Natural killer cell (primary cell): Measurements from ENCODE around the gene TLCD4. TPM values are rescaled to one million over a fixed set of nuclear protein-coding genes. Genes with fewer than 3 reads are reported as not detected.

Experiments
- ATAC-seq, 3 donors: fragments of 150-1000 bp in 2 of 3; fragments of 200-7000 bp in 1 of 3; cut with Tn5 transposase; 1 replicate in 1 of 3; 2 replicates in 2 of 3; pipeline ENCODE4 v1.10.0; 2021; ENCODE audit warnings: mild to moderate bottlenecking in 2 of 3, moderate library complexity in 2 of 3
- DNase-seq, 2 donors: peaks; one replicate each; pipeline versions ENCODE4 v3.0.0 to v3.0.0-alpha.2; 2013 to 2021; ENCODE audit warnings: mixed read lengths in 1 of 2
- H3K27ac ChIP-seq: one replicate; pipeline ENCODE4 v1.5.1; 2013; ENCODE audit warnings: mild to moderate bottlenecking, low read length
- H3K27me3 ChIP-seq: one replicate; pipeline ENCODE4 v1.6.1; 2013; ENCODE audit warnings: low read length; ENCODE audit not compliant: control insufficient read depth, insufficient read depth
- H3K36me3 ChIP-seq: one replicate; pipeline ENCODE4 v1.6.1; 2013; ENCODE audit warnings: low read length; ENCODE audit not compliant: control insufficient read depth, insufficient read depth
- H3K4me1 ChIP-seq: one replicate; pipeline ENCODE4 v1.6.1; 2013; ENCODE audit warnings: low read length; ENCODE audit not compliant: control insufficient read depth, insufficient read depth
- H3K4me3 ChIP-seq: one replicate; pipeline ENCODE4 v1.5.1; 2013; ENCODE audit warnings: low read length
- H3K9me3 ChIP-seq: one replicate; pipeline ENCODE4 v1.6.1; 2013; ENCODE audit warnings: low read length; ENCODE audit not compliant: control insufficient read depth, insufficient read depth
- H3K27ac Mint-ChIP-seq, 2 donors: one replicate each; pipeline ENCODE4 v1.8.0; 2022; ENCODE audit warnings: mild to moderate bottlenecking in 2 of 2, mixed read lengths in 2 of 2, moderate library complexity in 1 of 2
- H3K27me3 Mint-ChIP-seq, 2 donors: one replicate each; pipeline ENCODE4 v1.8.0; 2022; ENCODE audit warnings: low read depth in 2 of 2, mixed read lengths in 2 of 2
- H3K36me3 Mint-ChIP-seq: one replicate; pipeline ENCODE4 v1.8.0; 2022; ENCODE audit warnings: mixed read lengths
- H3K4me1 Mint-ChIP-seq, 2 donors: one replicate each; pipeline ENCODE4 v1.8.0; 2022; ENCODE audit warnings: mixed read lengths in 2 of 2
- H3K4me3 Mint-ChIP-seq: one replicate; pipeline ENCODE4 v1.8.0; 2022; ENCODE audit warnings: mild to moderate bottlenecking, moderate library complexity, mixed read lengths
- H3K9me3 Mint-ChIP-seq, 2 donors: one replicate each; pipeline ENCODE4 v1.8.0; 2022; ENCODE audit warnings: mixed read lengths in 2 of 2
- WGBS: methylation state at CpG from one replicate; pipeline ENCODE4 v1.1.7; 2013; ENCODE audit warnings: missing lambda C conversion rate; ENCODE audit not compliant: insufficient coverage; 5-methylcytosine and 5-hydroxymethylcytosine counted together
- intact Hi-C: fragments of 100-400 bp; cut with micrococcal nuclease; formaldehyde crosslinking; loops from one replicate; pipeline ENCODE4 v1.14.2; 2022
- total RNA-seq, 4 donors: library from RNA; stranded (reverse); fragments of 120-200 nt in 1 of 4; gene quantifications; one replicate each; pipeline versions ENCODE4 v1.2.3 to v1.2.4, GENCODE V29; 2013 to 2022
- TF ChIP-seq, protein P1 (sequence below): fragments of 200-600 bp; IDR thresholded peaks from one replicate; pipeline ENCODE4 v1.8.0; 2022; ENCODE audit warnings: antibody characterized with exemption

Gene TLCD4
- total RNA-seq, 3 donors from 2014 or later (not counting 1 experiment from before 2014, with no cell fraction given) = 0.49 to 0.60 TPM; not detected in 1

- intact Hi-C loops = loop anchor here (1.0 to 10.0 kb wide), 3 partner anchors 108 to 654 kb away; partner anchors contain the start of genes ABCD3 and RWDD3
- Mint-ChIP-seq H3K27ac (peak within 1 kb of the TSS; percentile 96 to 98), H3K4me3 (peak within 1 kb of the TSS; percentile 100), H3K4me1 (peaks cover 14 to 18% of the 10 kb centered on the region in 2 donors), H3K9me3 (no peaks in the 10 kb centered on the region), H3K27me3 (no peaks in the 10 kb centered on the region), H3K36me3 (no peaks in the 10 kb centered on the region)
- Histone ChIP-seq H3K4me3 (peak within 1 kb of the TSS; percentile 96), H3K27ac (peak within 1 kb of the TSS; percentile 77), H3K9me3 (no peaks in the 10 kb centered on the region), H3K27me3 (no peaks in the 10 kb centered on the region), H3K36me3 (no peaks in the 10 kb centered on the region), H3K4me1 (peaks cover 10% of the 10 kb centered on the region)
- ATAC-seq (peak; percentile 91 to 94 (median 92)), DNase-seq (peak; percentile 88 to 98)
- TF ChIP-seq, protein P1, sequence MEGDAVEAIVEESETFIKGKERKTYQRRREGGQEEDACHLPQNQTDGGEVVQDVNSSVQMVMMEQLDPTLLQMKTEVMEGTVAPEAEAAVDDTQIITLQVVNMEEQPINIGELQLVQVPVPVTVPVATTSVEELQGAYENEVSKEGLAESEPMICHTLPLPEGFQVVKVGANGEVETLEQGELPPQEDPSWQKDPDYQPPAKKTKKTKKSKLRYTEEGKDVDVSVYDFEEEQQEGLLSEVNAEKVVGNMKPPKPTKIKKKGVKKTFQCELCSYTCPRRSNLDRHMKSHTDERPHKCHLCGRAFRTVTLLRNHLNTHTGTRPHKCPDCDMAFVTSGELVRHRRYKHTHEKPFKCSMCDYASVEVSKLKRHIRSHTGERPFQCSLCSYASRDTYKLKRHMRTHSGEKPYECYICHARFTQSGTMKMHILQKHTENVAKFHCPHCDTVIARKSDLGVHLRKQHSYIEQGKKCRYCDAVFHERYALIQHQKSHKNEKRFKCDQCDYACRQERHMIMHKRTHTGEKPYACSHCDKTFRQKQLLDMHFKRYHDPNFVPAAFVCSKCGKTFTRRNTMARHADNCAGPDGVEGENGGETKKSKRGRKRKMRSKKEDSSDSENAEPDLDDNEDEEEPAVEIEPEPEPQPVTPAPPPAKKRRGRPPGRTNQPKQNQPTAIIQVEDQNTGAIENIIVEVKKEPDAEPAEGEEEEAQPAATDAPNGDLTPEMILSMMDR = no peak
- under 1% methylated on average over 53 of the region's 53 CpGs for WGBS
Observed at GRCh38 chr1:95072532-95073419, 44.4 kb upstream of the TLCD4 start, which contains the start of gene ALG14. Gene ALG14 (minus strand): TSS chr1:95072951. CDS start chr1:95072898, 53 bp downstream.

- TF ChIP-seq, protein P1 = no peak
- Mint-ChIP-seq H3K9me3 (no peaks in the 10 kb centered on the region), H3K27me3 (no peaks in the 10 kb centered on the region), H3K36me3 (no peaks in the 10 kb centered on the region), H3K4me3 (peak overlapping the region; percentile 100), H3K4me1 (peaks cover 14 to 18% of the 10 kb centered on the region in 2 donors), H3K27ac (peak overlapping the region; percentile 96 to 98)
- Histone ChIP-seq H3K27me3 (no peaks in the 10 kb centered on the region), H3K27ac (peak overlapping the region; percentile 77), H3K9me3 (no peaks in the 10 kb centered on the region), H3K36me3 (no peaks in the 10 kb centered on the region), H3K4me1 (peaks cover 10% of the 10 kb centered on the region), H3K4me3 (peak overlapping the region; percentile 96)
- no peak for ATAC-seq
- DNase-seq = no peak
- intact Hi-C loops = loop anchor here (2.0 to 10.0 kb wide), 2 partner anchors 109 to 161 kb away; partner anchors contain the start of gene RWDD3
- 17% methylated on average over 1 of the region's 3 CpGs for WGBS
Observed at GRCh38 chr1:95073446-95073845, 43.7 kb upstream of the TLCD4 start.

DNA sequence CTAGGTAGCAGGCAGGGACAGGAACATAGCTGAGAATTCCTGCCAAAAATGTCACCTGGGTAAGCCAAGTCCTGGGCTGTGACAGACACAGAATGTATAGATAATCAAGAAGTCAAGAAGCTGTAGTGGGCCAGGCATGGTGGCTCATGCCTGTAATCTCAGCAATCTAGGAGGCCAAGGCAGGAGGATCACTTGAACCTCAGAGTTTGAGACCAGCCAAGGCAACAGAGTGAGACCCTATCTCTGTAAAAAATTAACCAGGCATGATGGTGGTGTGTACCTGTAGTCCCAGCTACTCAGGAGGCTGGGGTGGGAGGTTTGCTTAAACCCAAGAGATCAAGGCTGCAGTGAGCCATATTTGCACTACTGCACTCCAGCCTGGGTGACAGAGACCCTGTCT lies 41.1 kb upstream of the TLCD4 start:
- no peaks in the 10 kb centered on the region for H3K27me3 Mint-ChIP-seq
- H3K27ac ChIP-seq = no peak overlapping the region

More for the DNA sequence above, 41.1 kb upstream of the TLCD4 start:
- no peak for ATAC-seq
- intact Hi-C loops = loop anchor here (10.0 kb wide), 1 partner anchor 111 kb away; no protein-coding TSS in a partner anchor
- Mint-ChIP-seq H3K4me1 (peaks cover 14 to 18% of the 10 kb centered on the region in 2 donors), H3K4me3 (no peak overlapping the region), H3K9me3 (no peaks in the 10 kb centered on the region), H3K36me3 (no peaks in the 10 kb centered on the region), H3K27ac (no peak overlapping the region)
- Histone ChIP-seq H3K4me3 (no peak overlapping the region), H3K36me3 (no peaks in the 10 kb centered on the region), H3K9me3 (no peaks in the 10 kb centered on the region), H3K4me1 (peaks cover 10% of the 10 kb centered on the region), H3K27me3 (no peaks in the 10 kb centered on the region)
- TF ChIP-seq, protein P1 = no peak
- no peak for DNase-seq
